ENCODE results near the gene ABCA13.

ABCA13 gene

DNA sequence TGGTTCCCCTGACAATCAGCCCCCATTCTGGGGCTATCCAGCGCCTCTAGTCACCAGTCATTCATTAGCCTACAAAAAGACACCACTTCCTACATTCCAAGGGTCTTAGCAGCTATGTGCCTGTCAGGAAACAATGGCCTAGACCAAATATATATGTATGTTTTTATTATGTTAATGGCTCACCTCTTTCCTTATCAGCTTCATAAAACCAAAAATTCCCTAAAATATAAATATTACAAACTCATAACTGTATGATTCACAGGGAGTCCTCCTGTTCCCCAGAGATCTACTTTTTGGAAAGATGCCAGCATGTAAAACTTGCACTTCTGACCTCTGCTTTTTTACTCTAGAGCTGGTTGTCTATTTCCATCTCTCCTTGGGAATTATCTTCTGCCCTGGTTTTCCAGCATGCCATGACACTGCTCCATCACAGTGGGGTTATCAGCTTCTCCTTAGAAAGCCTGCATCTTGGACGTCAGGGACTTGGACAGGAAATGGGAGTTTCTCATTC is 79.2 kb downstream of the ABCA13 start:
- DNase-seq = no peak

GRCh38 chr7:48251766-48252165 is 80.5 kb downstream of the ABCA13 start:
- DNase-seq = no peak

GRCh38 chr7:48252995-48253394 is 81.7 kb downstream of the ABCA13 start:
- DNase-seq = no peak

DNA sequence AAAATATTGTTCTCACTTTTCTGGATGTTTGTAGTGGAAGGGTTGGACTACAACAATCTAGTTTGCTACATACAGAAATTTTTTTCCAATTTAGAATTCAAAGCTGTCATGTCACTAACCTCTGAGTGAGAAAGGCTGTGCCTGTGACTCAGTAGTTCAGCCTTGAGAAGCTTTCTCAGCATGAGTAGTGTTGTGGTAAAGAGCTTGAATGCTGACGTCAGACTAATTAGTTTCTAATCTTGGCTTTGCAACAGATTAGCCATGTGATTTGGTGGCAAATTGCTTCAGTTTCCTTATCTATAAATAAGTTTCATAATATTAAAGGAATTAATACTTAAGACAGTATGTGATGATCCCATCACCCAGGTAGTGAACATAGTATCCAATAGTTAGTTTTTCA is 83.8 kb downstream of the ABCA13 start:
- DNase-seq = no peak

DNA sequence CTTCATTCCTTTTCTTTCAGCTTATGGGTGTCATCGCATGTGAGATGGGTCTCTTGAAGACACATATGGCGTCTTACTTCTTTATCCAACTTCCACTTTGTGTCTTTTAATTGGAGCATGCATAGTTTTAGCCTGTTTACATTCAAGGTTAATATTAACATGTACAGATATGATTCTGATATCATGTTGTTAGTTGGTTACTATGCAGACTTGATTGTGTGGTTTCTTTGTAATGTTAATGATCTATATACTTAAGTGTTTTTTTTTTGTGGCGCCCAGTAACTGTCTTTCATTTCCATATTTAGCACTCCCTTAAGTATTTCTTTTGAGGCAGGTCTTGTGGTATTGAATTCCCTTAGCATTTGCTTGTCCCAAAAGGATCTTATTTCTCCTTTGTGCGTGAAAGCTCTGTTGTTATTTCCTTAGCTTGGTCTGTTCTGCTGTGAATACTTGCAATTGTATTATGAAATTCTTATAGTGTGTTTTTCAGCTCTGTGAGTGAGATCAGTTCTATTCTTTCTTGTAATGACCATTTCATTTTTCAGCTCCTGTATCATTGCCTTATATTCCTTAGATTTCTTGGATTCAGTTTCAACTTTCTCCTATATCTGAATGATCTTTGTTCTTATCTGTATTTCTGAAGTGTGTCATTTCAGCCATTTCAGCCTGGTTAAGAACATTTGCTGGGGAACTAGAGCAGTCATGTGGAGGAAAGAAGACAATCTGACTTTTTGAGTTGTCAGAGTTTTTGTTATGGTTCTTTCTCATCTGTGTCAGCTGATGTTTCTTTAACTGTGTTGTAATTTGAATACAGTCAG is 88.4 kb downstream of the ABCA13 start:
- no peak for DNase-seq

GRCh38 chr7:48261696-48262095 is 90.4 kb downstream of the ABCA13 start:
- DNase-seq = no peak

GRCh38 chr7:48262606-48263310 is 91.5 kb downstream of the ABCA13 start:
- DNase-seq = no peak

- DNase-seq = no peak
These were observed 92.0 kb downstream of the ABCA13 start for GRCh38 chr7:48263311-48263650.

DNA sequence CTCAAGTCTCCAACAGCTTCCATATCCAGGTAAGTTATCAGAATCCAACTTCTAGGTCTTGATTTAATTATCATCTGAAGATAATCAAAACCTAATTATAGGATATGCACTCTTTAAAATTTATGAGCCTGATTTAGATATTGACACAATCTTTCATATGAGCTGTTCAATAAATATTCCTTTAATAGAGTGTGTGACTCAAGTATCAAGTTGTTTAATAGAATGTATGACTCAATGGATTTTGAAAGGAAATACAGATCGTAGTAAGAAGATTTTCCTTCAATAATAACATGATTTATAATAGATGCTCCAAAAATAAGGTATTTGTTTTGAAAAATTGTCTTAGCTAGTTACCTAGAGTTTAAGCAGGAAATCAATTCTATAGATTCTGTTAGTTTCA is 97.8 kb downstream of the ABCA13 start:
- no peak for DNase-seq

GRCh38 chr7:48274662-48275061 is 103.4 kb downstream of the ABCA13 start:
- DNase-seq = no peak

DNA sequence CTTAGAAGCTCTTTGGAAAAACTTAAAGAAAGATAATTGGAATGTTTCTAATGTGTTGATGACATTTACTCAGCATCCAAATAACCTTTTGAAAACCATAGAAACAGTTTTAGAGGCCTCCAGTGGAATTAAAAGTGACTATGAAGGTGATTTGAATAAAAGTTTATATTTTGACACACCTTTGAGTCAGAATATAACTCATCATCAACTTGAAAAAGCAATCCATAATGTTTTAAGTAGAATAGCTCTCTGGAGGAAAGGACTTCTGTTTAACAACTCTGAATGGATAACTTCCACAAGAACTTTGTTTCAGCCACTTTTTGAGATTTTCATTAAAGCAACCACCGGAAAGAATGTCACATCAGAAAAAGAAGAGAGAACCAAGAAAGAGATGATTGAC is 108.2 kb downstream of the ABCA13 start:
- no peak for DNase-seq

- DNase-seq = no peak
These were observed 108.8 kb downstream of the ABCA13 start for GRCh38 chr7:48280100-48280499.

- no peak for DNase-seq
These were observed 114.1 kb downstream of the ABCA13 start for GRCh38 chr7:48285373-48285772.

- DNase-seq = no peak
These were observed 115.6 kb downstream of the ABCA13 start for GRCh38 chr7:48286836-48287235.

DNA sequence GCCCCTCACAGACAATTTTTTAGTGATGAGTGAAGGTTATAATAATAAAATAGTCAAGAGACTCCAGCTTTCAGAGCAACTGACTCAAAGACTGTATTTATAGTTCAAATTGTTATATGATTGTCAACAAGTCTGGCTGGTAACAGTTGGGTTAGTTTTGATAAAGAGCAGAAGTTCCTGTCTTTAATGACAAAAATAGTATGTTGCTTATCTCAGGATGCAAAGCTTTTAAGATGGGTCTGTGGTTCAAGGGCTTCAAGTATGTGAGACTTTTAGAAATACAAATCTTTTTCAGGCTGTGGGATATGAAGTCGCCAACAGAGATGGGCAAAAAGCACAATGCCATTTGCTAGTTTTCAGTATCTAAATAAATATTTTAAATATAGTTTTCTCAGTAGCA is 118.4 kb downstream of the ABCA13 start:
- DNase-seq = no peak

GRCh38 chr7:48292949-48293348 is 121.7 kb downstream of the ABCA13 start:
- no peak for DNase-seq

GRCh38 chr7:48295296-48295971 is 124.2 kb downstream of the ABCA13 start:
- no peak for DNase-seq

GRCh38 chr7:48296966-48297365 is 125.7 kb downstream of the ABCA13 start:
- no peak for DNase-seq

DNA sequence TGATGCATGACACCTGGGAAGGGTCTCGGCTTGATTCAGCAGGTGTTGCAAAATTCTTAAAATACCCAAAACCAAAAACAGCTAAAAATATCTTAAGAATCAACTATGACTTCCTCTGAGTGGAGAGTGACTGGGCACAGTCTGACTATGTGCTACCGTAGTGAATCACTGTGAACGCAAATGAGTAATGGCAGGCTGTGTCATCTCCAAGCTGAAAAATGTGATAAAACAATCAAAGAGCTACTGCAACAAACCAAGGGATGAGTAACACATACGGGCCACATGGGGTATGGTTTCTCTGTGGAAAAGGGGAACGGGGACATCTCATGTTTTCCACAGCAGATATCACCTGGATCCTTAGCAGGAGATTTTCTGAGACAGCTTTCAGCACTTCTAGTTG is 127.5 kb downstream of the ABCA13 start:
- DNase-seq = no peak

- no peak for DNase-seq
These were observed 128.4 kb downstream of the ABCA13 start for GRCh38 chr7:48299580-48300169.

DNA sequence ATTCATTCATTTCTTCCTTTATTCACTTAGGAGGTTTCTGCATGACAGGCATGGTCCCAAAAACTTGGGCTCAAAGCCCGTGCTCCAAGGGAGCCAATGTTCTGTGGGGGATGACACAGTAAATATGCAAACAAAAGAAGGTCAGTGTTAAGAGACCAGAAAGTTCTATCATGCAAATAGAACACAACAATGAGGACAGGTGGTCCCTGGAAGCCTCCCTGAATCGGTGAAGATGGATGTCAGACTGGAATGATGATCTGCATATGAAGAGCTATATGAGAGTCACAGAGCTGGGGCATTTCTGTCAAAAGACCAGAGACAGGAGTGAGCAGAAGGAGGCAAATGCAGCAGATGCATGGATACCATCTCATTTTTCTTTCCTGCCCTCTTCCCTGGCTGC is 129.0 kb downstream of the ABCA13 start:
- DNase-seq = no peak

- no peak for DNase-seq
These were observed 129.9 kb downstream of the ABCA13 start for GRCh38 chr7:48301201-48301600.

DNA sequence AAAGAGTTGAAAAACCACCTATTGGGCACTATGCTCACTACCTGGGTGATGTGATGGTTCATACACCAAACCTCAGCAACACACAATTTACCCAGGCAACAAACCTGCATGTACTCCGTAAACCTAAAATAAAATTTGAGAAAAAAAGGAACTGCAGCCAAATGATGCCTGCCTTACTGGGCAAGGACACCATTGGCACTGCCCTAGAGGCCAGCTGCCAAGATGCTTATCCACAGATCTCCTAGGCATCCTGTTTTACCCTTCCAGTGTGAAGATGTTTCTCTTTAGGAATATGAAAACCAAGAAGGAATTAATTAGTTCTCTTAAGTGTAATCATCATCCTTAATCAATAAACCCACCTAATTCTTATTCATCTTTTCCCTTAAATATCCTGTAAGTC is 133.4 kb downstream of the ABCA13 start:
- DNase-seq = no peak

Data from activated CD8-positive, alpha-beta memory T cell treated with anti-CD3 and anti-CD28 coated beads, Interleukin-2, amount 50 U/mL, for 4 hours (primary cell).